HG03066 (cell line): ENCODE measurements around the gene C3orf20.

Source experiments
- ATAC-seq: cut with Tn5 transposase; IDR thresholded peaks from one replicate; pipeline ENCODE4 v1.9.1; 2021; ENCODE audit warnings: low read depth; ENCODE audit not compliant: unreplicated experiment

The C3orf20 gene

GRCh38 chr3:14674841-14675240 is at the start of gene C3orf20:
Gene C3orf20, plus strand, starts transcription at chr3:14675141. Its CDS starts 7,573 bp downstream, at chr3:14682714.
- no peak for ATAC-seq

- ATAC-seq = no peak
Measured at GRCh38 chr3:14625443-14625842, 49.5 kb upstream of the C3orf20 start.

GRCh38 chr3:14627815-14628214 is 47.1 kb upstream of the C3orf20 start:
- ATAC-seq = no peak

- no peak for ATAC-seq
Measured at GRCh38 chr3:14628406-14628805, 46.5 kb upstream of the C3orf20 start.

GRCh38 chr3:14630404-14631100 is 44.4 kb upstream of the C3orf20 start:
- no peak for ATAC-seq

- ATAC-seq = no peak
Measured at GRCh38 chr3:14631101-14631497, 43.8 kb upstream of the C3orf20 start.

- ATAC-seq = no peak
Measured at GRCh38 chr3:14631687-14632441, 43.1 kb upstream of the C3orf20 start.

- no peak for ATAC-seq
Measured at GRCh38 chr3:14632442-14632930, 42.5 kb upstream of the C3orf20 start.

GRCh38 chr3:14633417-14633816 is 41.5 kb upstream of the C3orf20 start:
- no peak for ATAC-seq

GRCh38 chr3:14633819-14634424 is 41.0 kb upstream of the C3orf20 start:
- no peak for ATAC-seq

- no peak for ATAC-seq
Measured at GRCh38 chr3:14634763-14635400, 40.1 kb upstream of the C3orf20 start.

- ATAC-seq = no peak
Measured at GRCh38 chr3:14636496-14637087, 38.3 kb upstream of the C3orf20 start.

- ATAC-seq = no peak
Measured at GRCh38 chr3:14640157-14640562, 34.8 kb upstream of the C3orf20 start.

GRCh38 chr3:14640734-14641133 is 34.2 kb upstream of the C3orf20 start:
- no peak for ATAC-seq

- ATAC-seq = no peak
Measured at GRCh38 chr3:14641346-14641745, 33.6 kb upstream of the C3orf20 start.

- no peak for ATAC-seq
Measured at GRCh38 chr3:14645453-14645852, 29.5 kb upstream of the C3orf20 start.

- no peak for ATAC-seq
Measured at GRCh38 chr3:14646131-14646573, 28.8 kb upstream of the C3orf20 start.

- no peak for ATAC-seq
Measured at GRCh38 chr3:14646589-14647413, 28.1 kb upstream of the C3orf20 start.
